Measurements from ENCODE around the gene PIEZO2.

Gene PIEZO2

DNA sequence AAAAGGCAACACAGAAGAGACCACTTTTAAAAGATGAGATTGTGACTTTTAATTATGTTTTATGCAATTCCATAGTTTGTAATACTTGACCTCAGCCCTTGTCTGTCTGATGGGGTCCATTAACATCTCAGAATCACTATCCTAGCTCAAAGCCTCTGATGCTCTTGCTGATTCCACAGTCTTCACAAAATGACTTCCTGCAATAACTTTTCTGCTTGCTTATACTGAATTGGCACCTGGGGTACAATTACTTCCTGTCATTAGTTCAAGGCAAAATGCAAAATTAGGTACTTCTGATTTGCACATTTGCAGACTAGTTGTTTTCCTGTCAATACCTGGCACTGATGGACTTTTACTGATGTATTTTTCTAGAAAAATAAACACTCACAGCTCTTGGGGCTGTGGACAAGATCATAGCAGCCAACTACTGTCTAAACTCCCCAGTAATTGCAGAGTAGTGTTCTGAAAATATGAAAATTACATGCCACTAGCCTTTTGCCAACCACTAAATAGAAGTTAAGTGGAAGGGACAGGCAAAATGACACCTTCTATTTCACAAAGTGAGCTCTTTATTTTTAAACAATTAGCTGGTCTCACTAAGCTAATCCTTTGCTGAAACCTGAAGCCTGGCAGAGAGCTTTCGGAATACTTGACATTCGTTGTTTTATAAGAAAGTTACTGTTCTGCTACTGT lies 129.1 kb downstream of the PIEZO2 start:
- no peak for DNase-seq (ENCODE audit: low read depth)
- TF ChIP-seq, protein P1, sequence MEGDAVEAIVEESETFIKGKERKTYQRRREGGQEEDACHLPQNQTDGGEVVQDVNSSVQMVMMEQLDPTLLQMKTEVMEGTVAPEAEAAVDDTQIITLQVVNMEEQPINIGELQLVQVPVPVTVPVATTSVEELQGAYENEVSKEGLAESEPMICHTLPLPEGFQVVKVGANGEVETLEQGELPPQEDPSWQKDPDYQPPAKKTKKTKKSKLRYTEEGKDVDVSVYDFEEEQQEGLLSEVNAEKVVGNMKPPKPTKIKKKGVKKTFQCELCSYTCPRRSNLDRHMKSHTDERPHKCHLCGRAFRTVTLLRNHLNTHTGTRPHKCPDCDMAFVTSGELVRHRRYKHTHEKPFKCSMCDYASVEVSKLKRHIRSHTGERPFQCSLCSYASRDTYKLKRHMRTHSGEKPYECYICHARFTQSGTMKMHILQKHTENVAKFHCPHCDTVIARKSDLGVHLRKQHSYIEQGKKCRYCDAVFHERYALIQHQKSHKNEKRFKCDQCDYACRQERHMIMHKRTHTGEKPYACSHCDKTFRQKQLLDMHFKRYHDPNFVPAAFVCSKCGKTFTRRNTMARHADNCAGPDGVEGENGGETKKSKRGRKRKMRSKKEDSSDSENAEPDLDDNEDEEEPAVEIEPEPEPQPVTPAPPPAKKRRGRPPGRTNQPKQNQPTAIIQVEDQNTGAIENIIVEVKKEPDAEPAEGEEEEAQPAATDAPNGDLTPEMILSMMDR (IDR thresholded peaks at IDR 0.05; ENCODE audit: insufficient read depth, low read depth, low read length, missing control alignments): no peak
- no peak overlapping the region for H3K4me3 ChIP-seq (ENCODE audit: low read length)

DNA sequence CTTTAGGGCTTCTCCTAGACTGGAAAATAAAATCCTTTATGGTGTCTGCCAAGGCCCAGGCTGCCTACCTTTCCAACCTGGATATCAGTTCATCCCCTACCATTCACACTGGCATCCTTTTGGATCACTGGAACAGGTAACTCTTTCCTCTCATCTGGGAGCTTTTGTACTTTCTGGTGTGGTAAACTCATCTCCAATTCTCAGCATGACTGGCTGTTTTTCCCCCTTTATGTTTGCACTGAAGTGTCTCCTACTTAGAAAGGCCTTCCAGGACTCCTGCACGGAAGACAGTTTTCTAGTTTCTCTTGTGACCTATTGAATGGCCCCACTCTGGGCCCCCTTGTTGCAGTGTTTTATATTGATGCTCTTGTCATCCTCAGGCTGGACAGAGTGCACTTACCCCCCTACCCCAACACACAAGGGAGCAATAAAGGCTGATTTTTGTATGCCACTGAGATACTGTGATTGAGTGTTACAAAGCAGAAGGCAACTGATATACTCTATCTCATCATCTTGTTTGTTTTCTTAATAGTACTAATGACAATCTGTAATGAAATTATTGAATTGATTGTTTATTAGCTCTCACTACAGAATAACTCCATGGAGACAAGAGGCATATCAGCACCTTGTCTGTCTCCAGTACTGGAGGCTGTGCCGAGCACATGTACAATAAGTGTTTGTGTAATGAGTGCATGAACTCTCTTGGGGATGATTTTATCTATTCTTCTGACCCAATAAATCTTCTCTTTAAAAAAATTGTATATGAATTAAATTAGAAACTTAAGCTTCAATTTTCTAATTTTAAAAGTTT lies 129.9 kb downstream of the PIEZO2 start:
- TF ChIP-seq, protein P1 (IDR thresholded peaks at IDR 0.05; ENCODE audit: insufficient read depth, low read depth, low read length, missing control alignments): no peak
- no peak for DNase-seq (ENCODE audit: low read depth)
- H3K4me3 ChIP-seq (ENCODE audit: low read length): no peak overlapping the region

DNA sequence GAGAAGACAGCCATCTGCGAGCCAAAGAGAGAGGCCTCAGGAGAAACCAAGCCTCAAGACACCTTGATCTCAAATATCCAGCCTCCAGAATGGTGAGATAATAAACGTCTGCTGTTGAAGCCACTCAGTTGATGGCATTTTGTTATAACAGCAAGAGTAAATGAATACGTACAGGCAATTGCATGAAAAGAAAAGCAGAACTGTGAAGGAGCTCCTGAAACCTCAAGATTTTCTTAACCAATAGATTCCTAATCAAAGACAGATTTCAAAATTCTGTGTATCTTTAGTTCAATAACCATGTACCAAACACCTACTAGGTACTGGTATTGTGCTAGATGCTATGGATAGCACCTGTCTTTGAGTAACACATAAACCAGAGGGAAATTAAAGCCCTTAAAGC lies 139.5 kb downstream of the PIEZO2 start:
- TF ChIP-seq, protein P1 (IDR thresholded peaks at IDR 0.05; ENCODE audit: insufficient read depth, low read depth, low read length, missing control alignments): no peak
- no peak overlapping the region for H3K4me3 ChIP-seq (ENCODE audit: low read length)
- DNase-seq (ENCODE audit: low read depth): no peak

DNA sequence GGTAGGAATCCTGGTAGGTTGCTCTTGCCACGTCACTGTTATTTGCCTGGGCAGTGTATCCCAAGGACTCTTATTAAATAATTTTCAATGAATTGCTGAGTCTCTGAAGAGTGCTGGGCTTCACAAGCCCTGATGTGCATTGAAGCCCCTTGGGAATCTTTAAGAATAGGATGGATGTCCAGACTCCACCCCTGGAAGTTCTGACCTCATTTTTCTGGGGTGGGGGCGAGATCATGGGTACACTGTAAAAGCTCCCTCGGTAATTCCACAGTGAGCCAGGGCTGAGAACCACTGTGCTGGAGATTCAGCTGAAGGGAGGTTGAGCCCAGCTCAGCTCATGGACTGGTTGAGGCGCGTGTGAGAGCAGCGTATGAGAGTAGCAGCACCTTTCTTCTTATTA lies 140.2 kb downstream of the PIEZO2 start:
- no peak overlapping the region for H3K4me3 ChIP-seq (ENCODE audit: low read length)
- DNase-seq (ENCODE audit: low read depth): no peak
- TF ChIP-seq, protein P1 (IDR thresholded peaks at IDR 0.05; ENCODE audit: insufficient read depth, low read depth, low read length, missing control alignments): no peak

DNA sequence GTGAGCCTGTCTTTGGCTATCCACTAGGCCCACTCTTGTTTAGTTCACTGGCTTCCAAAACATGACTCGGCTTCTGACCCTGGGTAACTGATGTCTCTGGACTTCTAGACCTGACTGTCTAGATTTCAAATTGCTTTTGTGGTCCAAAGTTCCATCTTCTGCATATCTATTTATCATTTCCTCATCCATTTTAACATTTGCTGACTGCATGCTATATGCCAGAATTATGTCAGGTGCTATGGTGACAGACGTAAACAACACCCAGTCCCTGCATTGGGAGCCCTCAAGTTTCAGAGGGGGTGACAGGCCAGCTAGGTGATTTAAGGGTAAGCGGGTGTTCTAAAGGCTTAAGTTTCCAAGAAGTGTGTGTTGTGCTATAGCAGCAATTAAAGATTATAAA lies 140.9 kb downstream of the PIEZO2 start:
- TF ChIP-seq, protein P1 (IDR thresholded peaks at IDR 0.05; ENCODE audit: insufficient read depth, low read depth, low read length, missing control alignments): no peak
- DNase-seq (ENCODE audit: low read depth): no peak
- H3K4me3 ChIP-seq (ENCODE audit: low read length): no peak overlapping the region

- peak; percentile 1 for DNase-seq (ENCODE audit: low read depth)
- no peak overlapping the region for H3K4me3 ChIP-seq (ENCODE audit: low read length)
- TF ChIP-seq, protein P1 (IDR thresholded peaks at IDR 0.05; ENCODE audit: insufficient read depth, low read depth, low read length, missing control alignments): no peak
Observed at GRCh38 chr18:11005528-11005927, 143.8 kb downstream of the PIEZO2 start.
